GM12878 (cell line): ENCODE measurements around the gene SIM1. TPM values are rescaled to one million over a fixed set of nuclear protein-coding genes. Genes with fewer than 3 reads are reported as not detected.

ENCODE experiments used
- ATAC-seq: fragments of 200-7000 bp; cut with Tn5 transposase; 3 replicates; pipeline ENCODE4 v1.9.1; 2020; ENCODE audit warnings: mild to moderate bottlenecking, moderate library complexity
- BruUV-seq: library from RNA; stranded (reverse); fragments of 400-500 nt; replicated peaks from 2 replicates; lab custom pipeline; 2021; lab: Mats Ljungman, UMichigan
- CTCF ChIA-PET: fragments of 300-600 bp; sonication (Branson Sonifier 250); formaldehyde crosslinking; extraction: SDS; loops from one replicate; lab custom pipeline; 2021; ENCODE audit warnings: inconsistent platforms; lab: Yijun Ruan, JAX
- POLR2A ChIA-PET: fragments of 350-600 bp; formaldehyde crosslinking; extraction: SDS; loops from one replicate; lab custom pipeline; 2021; ENCODE audit warnings: inconsistent platforms; lab: Charles Lee
- RAD21 ChIA-PET: fragments of 300-600 bp; sonication (Branson Sonifier 250); formaldehyde crosslinking; loops from one replicate; lab custom pipeline; 2023; ENCODE audit warnings: antibody characterized with exemption; ENCODE audit not compliant: unreplicated experiment; lab: Charles Lee
- SMC1A ChIA-PET: fragments of 300-600 bp; sonication (Branson Sonifier 250); formaldehyde crosslinking; loops from one replicate; lab custom pipeline; 2023; ENCODE audit not compliant: unreplicated experiment, uncharacterized antibody; lab: Charles Lee
- DNase-seq: peaks from one replicate; pipeline ENCODE4 v3.0.0-alpha.2; 2011; ENCODE audit warnings: low read depth, low spot score
- FAIRE-seq: peaks from 3 replicates; lab custom pipeline; 2011; peaks lifted over from hg19 to GRCh38; lab: Jason Lieb, UNC
- H2AFZ ChIP-seq: 2 replicates; pipeline ENCODE4 v1.6.0; 2011; ENCODE audit warnings: low read depth, low read length, control low read depth; ENCODE audit not compliant: control insufficient read depth
- H3K27ac ChIP-seq: 2 replicates; pipeline ENCODE4 v1.5.1; 2011; ENCODE audit warnings: control low read depth; ENCODE audit not compliant: control insufficient read depth, insufficient read depth
- H3K27me3 ChIP-seq, 2 experiments: replicated peaks in 1 of 2; 2 replicates each; pipeline versions ENCODE4 v1.6.0 to v1.6.1; 2011; ENCODE audit warnings: low read length in 1 of 2; ENCODE audit not compliant: control insufficient read depth in 2 of 2, insufficient read depth in 2 of 2
- H3K36me3 ChIP-seq, 2 experiments: 2 replicates each; pipeline ENCODE4 v1.5.1; 2011; ENCODE audit warnings: low read length in 1 of 2; ENCODE audit not compliant: control insufficient read depth in 2 of 2, insufficient read depth in 2 of 2
- H3K4me1 ChIP-seq: 2 replicates; pipeline ENCODE4 v1.6.1; 2011; ENCODE audit warnings: mild to moderate bottlenecking, low read length, moderate library complexity, mixed read lengths; ENCODE audit not compliant: control insufficient read depth, insufficient read depth
- H3K4me2 ChIP-seq: 2 replicates; pipeline ENCODE4 v1.6.0; 2011; ENCODE audit warnings: control low read depth; ENCODE audit not compliant: control insufficient read depth, insufficient read depth
- H3K4me3 ChIP-seq: fragments of 200-600 bp; sonication (generic); 2 replicates; pipeline ENCODE4 v1.5.1; 2016
- H3K79me2 ChIP-seq: 2 replicates; pipeline ENCODE4 v1.6.0; 2011; ENCODE audit warnings: low read length; ENCODE audit not compliant: control insufficient read depth, insufficient read depth
- H3K9ac ChIP-seq: 2 replicates; pipeline ENCODE4 v1.8.0; 2011; ENCODE audit warnings: low read length, control low read depth, mixed read lengths; ENCODE audit not compliant: control insufficient read depth, insufficient read depth
- H3K9me3 ChIP-seq: replicated peaks from 3 replicates; pipeline ENCODE4 v1.5.1; 2011; ENCODE audit warnings: mild to moderate bottlenecking, low read length; ENCODE audit not compliant: control insufficient read depth, insufficient read depth
- H4K20me1 ChIP-seq: 2 replicates; pipeline ENCODE4 v1.6.0; 2011; ENCODE audit not compliant: control insufficient read depth, insufficient read depth
- EZH2 ChIP-seq: IDR thresholded peaks from 2 replicates; pipeline ENCODE4 v1.6.1; 2012; ENCODE audit warnings: low read depth, mild to moderate bottlenecking, control low read depth, inconsistent platforms, low read length, borderline replicate concordance; ENCODE audit not compliant: control insufficient read depth
- IKZF1 ChIP-seq: fragments of 450-650 bp; conservative IDR thresholded peaks from 2 replicates; pipeline ENCODE4 v1.6.1; 2017; ENCODE audit warnings: antibody characterized with exemption, mild to moderate bottlenecking
- JUND ChIP-seq: IDR thresholded peaks from 2 replicates; pipeline ENCODE4 v1.6.1; 2012; ENCODE audit warnings: low read depth, mild to moderate bottlenecking, low read length, improper control_type of control experiment, moderate library complexity
- KDM1A ChIP-seq: fragments of 200-600 bp; sonication (generic); IDR thresholded peaks from 2 replicates; pipeline ENCODE4 v1.6.1; 2016; ENCODE audit warnings: borderline replicate concordance
- MEF2B ChIP-seq: fragments of 450-650 bp; IDR thresholded peaks from 2 replicates; pipeline ENCODE4 v1.6.1; 2018; ENCODE audit warnings: mild to moderate bottlenecking, moderate library complexity; ENCODE audit not compliant: partially characterized antibody, poor library complexity, severe bottlenecking
- NR2F1 ChIP-seq: fragments of 450-650 bp; conservative IDR thresholded peaks from 2 replicates; pipeline ENCODE4 v1.6.1; 2017; ENCODE audit warnings: mild to moderate bottlenecking
- ZSCAN29 ChIP-seq: fragments of 450-650 bp; IDR thresholded peaks from 2 replicates; pipeline ENCODE4 v1.6.1; 2017; ENCODE audit warnings: mild to moderate bottlenecking, moderate library complexity
- WGBS: methylation state at CpG from one replicate; pipeline ENCODE4 v1.1.6; 2016; ENCODE audit warnings: low lambda C conversion rate; ENCODE audit not compliant: insufficient replicate concordance, insufficient coverage; ENCODE audit errors: missing lambda C conversion rate; 5-methylcytosine and 5-hydroxymethylcytosine counted together
- in situ Hi-C: fragments of 300-500 bp; cut with MboI; formaldehyde crosslinking; loops from 9 replicates; pipeline ENCODE4 v1.14.3; 2018; ENCODE audit warnings: mixed read lengths
- intact Hi-C: fragments of 100-400 bp; cut with micrococcal nuclease; formaldehyde crosslinking; loops from one replicate; pipeline ENCODE4 v1.14.2; 2022; ENCODE audit not compliant: unreplicated experiment
- polyA plus RNA-seq, 11 experiments: library from polyadenylated mRNA; depleted of rRNA in 4 of 11; unstranded in 6 of 11; stranded (reverse) in 5 of 11; fragments of >200 nt; fragmentation: Nextera tagmentation in 4 of 11; fragmentation: Illumina TruSeq in 1 of 11; extraction: Ambion mirVana in 4 of 11; extraction: Trizol in 1 of 11; gene quantifications; 1 replicate in 1 of 11; 2 replicates in 10 of 11; pipeline versions ENCODE4 v1.2.1 to v1.2.3, GENCODE V29; 2011 to 2016; ENCODE audit warnings: inconsistent platforms in 2 of 11, missing spikeins in 2 of 11, low read depth in 1 of 11
- total RNA-seq, 4 experiments: library from RNA; depleted of rRNA in 3 of 4; stranded (reverse); fragments of >200 nt in 3 of 4; fragmentation: Illumina TruSeq in 1 of 4; extraction: Trizol in 1 of 4; gene quantifications; 2 replicates each; pipeline versions ENCODE4 v1.2.1 to v1.2.3, GENCODE V29; 2013 to 2021
- TF ChIP-seq, protein P1 (sequence below): fragments of 150-350 bp; IDR thresholded peaks from 2 replicates; pipeline ENCODE4 v1.6.1; 2016; ENCODE audit warnings: low read depth, low read length
- TF ChIP-seq, protein P2 (sequence below): IDR thresholded peaks from 2 replicates; pipeline ENCODE4 v1.6.1; 2011; ENCODE audit warnings: borderline replicate concordance, low read depth, mild to moderate bottlenecking, moderate library complexity, low read length; ENCODE audit not compliant: insufficient read depth, poor library complexity, severe bottlenecking
- TF ChIP-seq, protein P3 (sequence below): fragments of 450-650 bp; IDR thresholded peaks from 2 replicates; pipeline ENCODE4 v1.6.1; 2017; ENCODE audit warnings: low read depth, mild to moderate bottlenecking, moderate library complexity
- TF ChIP-seq, protein P4 (sequence below): fragments of 450-650 bp; IDR thresholded peaks from 2 replicates; pipeline ENCODE4 v1.6.1; 2017; ENCODE audit warnings: mild to moderate bottlenecking, low read depth, inconsistent platforms; ENCODE audit not compliant: poor library complexity, severe bottlenecking
- TF ChIP-seq, protein P5 (sequence below): fragments of 450-650 bp; IDR thresholded peaks from 2 replicates; pipeline ENCODE4 v1.6.1; 2014; ENCODE audit warnings: mild to moderate bottlenecking

Gene SIM1
- total and polyA plus RNA-seq, 10 of the 15 experiments (the other 5 are each of a cell fraction or from before 2014, with no cell fraction given) = not detected

DNA sequence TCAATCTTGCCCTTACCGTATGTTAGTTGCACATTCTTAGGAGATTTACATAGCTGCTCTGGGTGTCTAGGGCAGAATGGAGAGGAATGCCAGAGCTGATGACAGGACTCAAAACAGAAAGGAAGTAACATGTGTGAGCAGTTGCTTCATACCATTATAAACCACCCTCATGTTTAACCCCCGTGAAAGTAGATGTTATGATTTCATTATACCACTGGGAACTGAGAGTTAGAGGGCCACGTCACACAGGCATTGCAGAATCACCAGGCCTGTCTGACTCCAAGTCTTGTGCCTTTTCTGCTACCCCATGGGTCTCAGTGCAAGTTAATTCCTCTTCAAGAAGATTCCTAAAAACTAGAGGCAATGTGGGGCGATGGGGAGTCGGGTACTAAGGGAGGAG, 23.5 kb upstream of the SIM1 start (continued):
- TF ChIP-seq, protein P1, sequence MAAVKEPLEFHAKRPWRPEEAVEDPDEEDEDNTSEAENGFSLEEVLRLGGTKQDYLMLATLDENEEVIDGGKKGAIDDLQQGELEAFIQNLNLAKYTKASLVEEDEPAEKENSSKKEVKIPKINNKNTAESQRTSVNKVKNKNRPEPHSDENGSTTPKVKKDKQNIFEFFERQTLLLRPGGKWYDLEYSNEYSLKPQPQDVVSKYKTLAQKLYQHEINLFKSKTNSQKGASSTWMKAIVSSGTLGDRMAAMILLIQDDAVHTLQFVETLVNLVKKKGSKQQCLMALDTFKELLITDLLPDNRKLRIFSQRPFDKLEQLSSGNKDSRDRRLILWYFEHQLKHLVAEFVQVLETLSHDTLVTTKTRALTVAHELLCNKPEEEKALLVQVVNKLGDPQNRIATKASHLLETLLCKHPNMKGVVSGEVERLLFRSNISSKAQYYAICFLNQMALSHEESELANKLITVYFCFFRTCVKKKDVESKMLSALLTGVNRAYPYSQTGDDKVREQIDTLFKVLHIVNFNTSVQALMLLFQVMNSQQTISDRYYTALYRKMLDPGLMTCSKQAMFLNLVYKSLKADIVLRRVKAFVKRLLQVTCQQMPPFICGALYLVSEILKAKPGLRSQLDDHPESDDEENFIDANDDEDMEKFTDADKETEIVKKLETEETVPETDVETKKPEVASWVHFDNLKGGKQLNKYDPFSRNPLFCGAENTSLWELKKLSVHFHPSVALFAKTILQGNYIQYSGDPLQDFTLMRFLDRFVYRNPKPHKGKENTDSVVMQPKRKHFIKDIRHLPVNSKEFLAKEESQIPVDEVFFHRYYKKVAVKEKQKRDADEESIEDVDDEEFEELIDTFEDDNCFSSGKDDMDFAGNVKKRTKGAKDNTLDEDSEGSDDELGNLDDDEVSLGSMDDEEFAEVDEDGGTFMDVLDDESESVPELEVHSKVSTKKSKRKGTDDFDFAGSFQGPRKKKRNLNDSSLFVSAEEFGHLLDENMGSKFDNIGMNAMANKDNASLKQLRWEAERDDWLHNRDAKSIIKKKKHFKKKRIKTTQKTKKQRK = no peak
- no peak for TF ChIP-seq ZSCAN29
- TF ChIP-seq, protein P2, sequence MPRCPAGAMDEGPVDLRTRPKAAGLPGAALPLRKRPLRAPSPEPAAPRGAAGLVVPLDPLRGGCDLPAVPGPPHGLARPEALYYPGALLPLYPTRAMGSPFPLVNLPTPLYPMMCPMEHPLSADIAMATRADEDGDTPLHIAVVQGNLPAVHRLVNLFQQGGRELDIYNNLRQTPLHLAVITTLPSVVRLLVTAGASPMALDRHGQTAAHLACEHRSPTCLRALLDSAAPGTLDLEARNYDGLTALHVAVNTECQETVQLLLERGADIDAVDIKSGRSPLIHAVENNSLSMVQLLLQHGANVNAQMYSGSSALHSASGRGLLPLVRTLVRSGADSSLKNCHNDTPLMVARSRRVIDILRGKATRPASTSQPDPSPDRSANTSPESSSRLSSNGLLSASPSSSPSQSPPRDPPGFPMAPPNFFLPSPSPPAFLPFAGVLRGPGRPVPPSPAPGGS = no peak
- TF ChIP-seq JUND = no peak

DNA sequence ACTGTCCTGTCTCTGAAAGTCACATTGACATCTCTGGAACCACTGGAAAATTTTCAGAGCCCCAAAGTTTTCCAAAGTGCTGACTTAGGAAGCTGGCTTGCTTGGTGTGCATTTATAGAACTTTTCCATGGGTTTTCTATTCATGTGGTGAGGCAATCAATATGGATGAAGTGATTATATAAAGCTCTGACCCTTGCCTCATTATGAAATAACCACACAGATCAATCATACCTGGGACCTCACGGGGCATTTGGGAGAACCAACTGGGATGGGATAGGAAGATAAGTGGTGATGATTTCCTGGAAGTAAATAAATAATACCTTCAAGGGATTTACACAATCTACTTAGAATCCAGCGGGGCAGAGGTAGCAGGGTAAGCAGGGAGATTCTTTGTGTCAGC, 22.9 kb upstream of the SIM1 start:
- no peaks in the 10 kb centered on the region for H3K9me3 ChIP-seq
- POLR2A ChIA-PET = no interaction called here
- no peaks in the 10 kb centered on the region for H3K36me3 ChIP-seq
- H3K4me1 ChIP-seq = no peaks in the 10 kb centered on the region
- H3K4me3 ChIP-seq = no peak overlapping the region
- FAIRE-seq = no peak
- no peaks in the 10 kb centered on the region for H3K79me2 ChIP-seq
- intact Hi-C loops (no loop called here), in situ Hi-C loops (no loop called here)
- RAD21 ChIA-PET = no interaction called here
- WGBS = 100% methylated on average over 2 of the region's 2 CpGs
- no peak for ATAC-seq
- DNase-seq = no peak
- no peak overlapping the region for H3K9ac ChIP-seq
- SMC1A ChIA-PET = interaction anchor here (1.0 to 1.8 kb wide), 2 partner anchors 14 to 371 kb away, joined by 5 to 7 read pairs; no protein-coding TSS in a partner anchor
- H3K27me3 ChIP-seq = no peaks in the 10 kb centered on the region
- no peaks in the 10 kb centered on the region for H4K20me1 ChIP-seq
- H3K4me2 ChIP-seq = no peak overlapping the region
- no TSS peak for BruUV-seq
- no peak overlapping the region for H3K27ac ChIP-seq
- CTCF ChIA-PET = interaction anchor here (0.8 to 2.7 kb wide), 4 partner anchors 17 to 620 kb away, joined by 3 to 18 read pairs (median 3); no protein-coding TSS in a partner anchor
- no peak overlapping the region for H2AFZ ChIP-seq
- TF ChIP-seq, protein P3, sequence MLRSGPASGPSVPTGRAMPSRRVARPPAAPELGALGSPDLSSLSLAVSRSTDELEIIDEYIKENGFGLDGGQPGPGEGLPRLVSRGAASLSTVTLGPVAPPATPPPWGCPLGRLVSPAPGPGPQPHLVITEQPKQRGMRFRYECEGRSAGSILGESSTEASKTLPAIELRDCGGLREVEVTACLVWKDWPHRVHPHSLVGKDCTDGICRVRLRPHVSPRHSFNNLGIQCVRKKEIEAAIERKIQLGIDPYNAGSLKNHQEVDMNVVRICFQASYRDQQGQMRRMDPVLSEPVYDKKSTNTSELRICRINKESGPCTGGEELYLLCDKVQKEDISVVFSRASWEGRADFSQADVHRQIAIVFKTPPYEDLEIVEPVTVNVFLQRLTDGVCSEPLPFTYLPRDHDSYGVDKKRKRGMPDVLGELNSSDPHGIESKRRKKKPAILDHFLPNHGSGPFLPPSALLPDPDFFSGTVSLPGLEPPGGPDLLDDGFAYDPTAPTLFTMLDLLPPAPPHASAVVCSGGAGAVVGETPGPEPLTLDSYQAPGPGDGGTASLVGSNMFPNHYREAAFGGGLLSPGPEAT = no peak
- TF ChIP-seq, protein P4, sequence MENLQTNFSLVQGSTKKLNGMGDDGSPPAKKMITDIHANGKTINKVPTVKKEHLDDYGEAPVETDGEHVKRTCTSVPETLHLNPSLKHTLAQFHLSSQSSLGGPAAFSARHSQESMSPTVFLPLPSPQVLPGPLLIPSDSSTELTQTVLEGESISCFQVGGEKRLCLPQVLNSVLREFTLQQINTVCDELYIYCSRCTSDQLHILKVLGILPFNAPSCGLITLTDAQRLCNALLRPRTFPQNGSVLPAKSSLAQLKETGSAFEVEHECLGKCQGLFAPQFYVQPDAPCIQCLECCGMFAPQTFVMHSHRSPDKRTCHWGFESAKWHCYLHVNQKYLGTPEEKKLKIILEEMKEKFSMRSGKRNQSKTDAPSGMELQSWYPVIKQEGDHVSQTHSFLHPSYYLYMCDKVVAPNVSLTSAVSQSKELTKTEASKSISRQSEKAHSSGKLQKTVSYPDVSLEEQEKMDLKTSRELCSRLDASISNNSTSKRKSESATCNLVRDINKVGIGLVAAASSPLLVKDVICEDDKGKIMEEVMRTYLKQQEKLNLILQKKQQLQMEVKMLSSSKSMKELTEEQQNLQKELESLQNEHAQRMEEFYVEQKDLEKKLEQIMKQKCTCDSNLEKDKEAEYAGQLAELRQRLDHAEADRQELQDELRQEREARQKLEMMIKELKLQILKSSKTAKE = no peak
- TF ChIP-seq MEF2B (no peak), IKZF1 (no peak), EZH2 (no peak), NR2F1 (no peak), KDM1A (no peak)
- TF ChIP-seq, protein P5, sequence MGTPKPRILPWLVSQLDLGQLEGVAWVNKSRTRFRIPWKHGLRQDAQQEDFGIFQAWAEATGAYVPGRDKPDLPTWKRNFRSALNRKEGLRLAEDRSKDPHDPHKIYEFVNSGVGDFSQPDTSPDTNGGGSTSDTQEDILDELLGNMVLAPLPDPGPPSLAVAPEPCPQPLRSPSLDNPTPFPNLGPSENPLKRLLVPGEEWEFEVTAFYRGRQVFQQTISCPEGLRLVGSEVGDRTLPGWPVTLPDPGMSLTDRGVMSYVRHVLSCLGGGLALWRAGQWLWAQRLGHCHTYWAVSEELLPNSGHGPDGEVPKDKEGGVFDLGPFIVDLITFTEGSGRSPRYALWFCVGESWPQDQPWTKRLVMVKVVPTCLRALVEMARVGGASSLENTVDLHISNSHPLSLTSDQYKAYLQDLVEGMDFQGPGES = no peak
